ENCODE results near the gene IP6K1. TPM values are rescaled to one million over a fixed set of nuclear protein-coding genes. Genes with fewer than 3 reads are reported as not detected.
A peak's percentile ranks its signal among the peaks of the same experiment; 100 is the strongest.

IP6K1 gene
- total RNA-seq, 1 donor from 2014 or later = 56.4 TPM

- Mint-ChIP-seq H3K27me3 (ENCODE audit: unreplicated experiment) (peaks cover 17% of the 10 kb centered on the region), H3K36me3 (ENCODE audit: low read depth, unreplicated experiment) (peaks cover 10% of the 10 kb centered on the region), H3K4me1 (ENCODE audit: unreplicated experiment) (peaks cover 4% of the 10 kb centered on the region), H3K9me3 (ENCODE audit: unreplicated experiment) (no peaks in the 10 kb centered on the region), H3K27ac (ENCODE audit: unreplicated experiment) (peak overlapping the region; percentile 9), H3K4me3 (ENCODE audit: unreplicated experiment) (no peak overlapping the region)
- DNase-seq (ENCODE audit: low spot score) = no peak
- TF ChIP-seq, protein P1, sequence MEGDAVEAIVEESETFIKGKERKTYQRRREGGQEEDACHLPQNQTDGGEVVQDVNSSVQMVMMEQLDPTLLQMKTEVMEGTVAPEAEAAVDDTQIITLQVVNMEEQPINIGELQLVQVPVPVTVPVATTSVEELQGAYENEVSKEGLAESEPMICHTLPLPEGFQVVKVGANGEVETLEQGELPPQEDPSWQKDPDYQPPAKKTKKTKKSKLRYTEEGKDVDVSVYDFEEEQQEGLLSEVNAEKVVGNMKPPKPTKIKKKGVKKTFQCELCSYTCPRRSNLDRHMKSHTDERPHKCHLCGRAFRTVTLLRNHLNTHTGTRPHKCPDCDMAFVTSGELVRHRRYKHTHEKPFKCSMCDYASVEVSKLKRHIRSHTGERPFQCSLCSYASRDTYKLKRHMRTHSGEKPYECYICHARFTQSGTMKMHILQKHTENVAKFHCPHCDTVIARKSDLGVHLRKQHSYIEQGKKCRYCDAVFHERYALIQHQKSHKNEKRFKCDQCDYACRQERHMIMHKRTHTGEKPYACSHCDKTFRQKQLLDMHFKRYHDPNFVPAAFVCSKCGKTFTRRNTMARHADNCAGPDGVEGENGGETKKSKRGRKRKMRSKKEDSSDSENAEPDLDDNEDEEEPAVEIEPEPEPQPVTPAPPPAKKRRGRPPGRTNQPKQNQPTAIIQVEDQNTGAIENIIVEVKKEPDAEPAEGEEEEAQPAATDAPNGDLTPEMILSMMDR (IDR thresholded peaks at IDR 0.05; ENCODE audit: unreplicated experiment) = no peak
These were observed 60.2 kb downstream of the IP6K1 start for GRCh38 chr3:49725906-49726681.

GRCh38 chr3:49724586-49724985 is 61.8 kb downstream of the IP6K1 start:
- TF ChIP-seq, protein P1 (IDR thresholded peaks at IDR 0.05; ENCODE audit: unreplicated experiment) = no peak
- H3K4me1 Mint-ChIP-seq (ENCODE audit: unreplicated experiment) = peaks cover 4% of the 10 kb centered on the region
- H3K27me3 Mint-ChIP-seq (ENCODE audit: unreplicated experiment) = peaks cover 17% of the 10 kb centered on the region
- peak overlapping the region; percentile 92 for H3K4me3 Mint-ChIP-seq (ENCODE audit: unreplicated experiment)
- DNase-seq (ENCODE audit: low spot score) = no peak
- peak overlapping the region; percentile 93 for H3K27ac Mint-ChIP-seq (ENCODE audit: unreplicated experiment)
- peaks cover 9% of the 10 kb centered on the region for H3K36me3 Mint-ChIP-seq (ENCODE audit: low read depth, unreplicated experiment)
- H3K9me3 Mint-ChIP-seq (ENCODE audit: unreplicated experiment) = no peaks in the 10 kb centered on the region

- DNase-seq (ENCODE audit: low spot score) = peak; percentile 97
- peaks cover 4% of the 10 kb centered on the region for H3K4me1 Mint-ChIP-seq (ENCODE audit: unreplicated experiment)
- H3K27me3 Mint-ChIP-seq (ENCODE audit: unreplicated experiment) = peaks cover 18% of the 10 kb centered on the region
- peak within 1 kb of the TSS; percentile 93 for H3K27ac Mint-ChIP-seq (ENCODE audit: unreplicated experiment)
- H3K4me3 Mint-ChIP-seq (ENCODE audit: unreplicated experiment) = peak within 1 kb of the TSS; percentile 96
- TF ChIP-seq, protein P1 (IDR thresholded peaks at IDR 0.05; ENCODE audit: unreplicated experiment) = no peak
- H3K36me3 Mint-ChIP-seq (ENCODE audit: low read depth, unreplicated experiment) = peaks cover 6% of the 10 kb centered on the region
- H3K9me3 Mint-ChIP-seq (ENCODE audit: unreplicated experiment) = no peaks in the 10 kb centered on the region
These were observed 62.5 kb downstream of the IP6K1 start, which contains the start of gene GMPPB for GRCh38 chr3:49723628-49724551. GMPPB (minus strand) TSS chr3:49723951; CDS start chr3:49723726, 225 bp downstream.

DNA sequence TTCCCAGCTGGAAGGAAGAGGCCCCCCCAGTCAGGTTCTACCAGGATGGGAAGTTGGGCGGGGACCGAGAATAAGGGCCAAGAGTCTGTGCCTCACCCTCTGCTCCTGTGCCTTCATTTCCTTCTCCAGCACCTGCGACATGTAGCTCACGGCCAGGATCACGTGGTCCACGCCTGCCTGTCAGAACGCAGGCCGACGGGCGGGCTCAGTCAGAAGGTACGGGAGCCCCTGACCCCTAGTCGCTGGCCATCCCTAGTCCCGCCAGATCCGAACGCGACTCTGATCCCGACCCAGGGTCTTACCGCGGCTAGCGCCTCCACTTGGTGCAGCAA is 63.1 kb downstream of the IP6K1 start:
- Mint-ChIP-seq H3K27me3 (ENCODE audit: unreplicated experiment) (peaks cover 22% of the 10 kb centered on the region), H3K27ac (ENCODE audit: unreplicated experiment) (peak overlapping the region; percentile 93), H3K9me3 (ENCODE audit: unreplicated experiment) (no peaks in the 10 kb centered on the region), H3K4me1 (ENCODE audit: unreplicated experiment) (peaks cover 9% of the 10 kb centered on the region), H3K4me3 (ENCODE audit: unreplicated experiment) (peak overlapping the region; percentile 96), H3K36me3 (ENCODE audit: low read depth, unreplicated experiment) (peaks cover 4% of the 10 kb centered on the region)
- TF ChIP-seq, protein P1 (IDR thresholded peaks at IDR 0.05; ENCODE audit: unreplicated experiment) = no peak
- peak; percentile 51 for DNase-seq (ENCODE audit: low spot score)
